Measurements from ENCODE around the gene COLGALT1.

- TF ChIP-seq REST (IDR thresholded peaks at IDR 0.05) (no peak), RAD21 (IDR thresholded peaks at IDR 0.05) (no peak), CTCF (IDR thresholded peaks at IDR 0.05; ENCODE audit: low read depth, low read length, missing input control) (no peak), HNF4A (conservative IDR thresholded peaks at IDR 0.05) (no peak), GABPA (IDR thresholded peaks at IDR 0.05 in 1 of 2, conservative IDR thresholded peaks at IDR 0.05 in 1 of 2) (no peak), YY1 (IDR thresholded peaks at IDR 0.05) (no peak), SP1 (IDR thresholded peaks at IDR 0.05) (no peak), MAX (IDR thresholded peaks at IDR 0.05) (no peak), EGR1 (IDR thresholded peaks at IDR 0.05; ENCODE audit: low read depth in 2 of 2) (no peak), JUND (IDR thresholded peaks at IDR 0.05) (no peak), TAF1 (conservative IDR thresholded peaks at IDR 0.05) (no peak)
These were observed 30.8 kb upstream of the COLGALT1 start for GRCh38 chr19:17524651-17525050.
